K562 (cell line): ENCODE measurements around the gene POU2F3. TPM values are rescaled to one million over a fixed set of nuclear protein-coding genes. Genes with fewer than 3 reads are reported as not detected.

Experiments used
- ATAC-seq: fragments of 200-7000 bp; cut with Tn5 transposase; 3 replicates; pipeline ENCODE4 v1.9.1; 2020; ENCODE audit warnings: moderate library complexity
- BruUV-seq: library from RNA; stranded (reverse); fragments of 400-500 nt; replicated peaks from 2 replicates; lab custom pipeline; 2021; lab: Mats Ljungman, UMichigan
- CTCF ChIA-PET: fragments of 300-600 bp; formaldehyde crosslinking; extraction: SDS; loops from one replicate; lab custom pipeline; 2021; ENCODE audit warnings: low intra/inter-chr PET ratio; lab: Yijun Ruan, JAX
- POLR2A ChIA-PET: fragments of 300-600, 350-650 bp; sonication (Branson Sonifier 250); formaldehyde crosslinking; extraction: SDS; loops from one replicate; lab custom pipeline; 2021; ENCODE audit warnings: antibody characterized with exemption, inconsistent platforms; lab: Yijun Ruan, JAX
- DNase-seq, 4 experiments: peaks; one replicate each; pipeline versions ENCODE4 v3.0.0 to v3.0.0-alpha.2; 2011 to 2018; ENCODE audit warnings: low spot score in 3 of 4, mixed read lengths in 3 of 4; ENCODE audit errors: extremely low read depth in 1 of 4
- FAIRE-seq: peaks from 2 replicates; lab custom pipeline; 2011; peaks lifted over from hg19 to GRCh38; lab: Jason Lieb, UNC
- H2AFZ ChIP-seq: 2 replicates; pipeline ENCODE4 v1.6.0; 2011; ENCODE audit warnings: low read depth, low read length, control low read depth, inconsistent platforms
- H3K27ac ChIP-seq: fragments of 200-600 bp; 3 replicates; pipeline ENCODE4 v1.8.0; 2011; ENCODE audit warnings: low read depth, mild to moderate bottlenecking, control low read depth, inconsistent platforms, low read length, moderate library complexity, mixed read lengths; ENCODE audit errors: extremely low read depth
- H3K27me3 ChIP-seq, 2 experiments: fragments of 300-600 bp in 1 of 2; 2 replicates in 1 of 2; 3 replicates in 1 of 2; pipeline versions ENCODE4 v1.6.0 to v1.8.0; 2011; ENCODE audit warnings: inconsistent platforms in 2 of 2, low read length in 2 of 2, mild to moderate bottlenecking in 1 of 2, mixed read lengths in 1 of 2, moderate library complexity in 1 of 2; ENCODE audit not compliant: control insufficient read depth in 2 of 2, insufficient read depth in 2 of 2
- H3K36me3 ChIP-seq: fragments of 300-600 bp; 3 replicates; pipeline ENCODE4 v1.8.0; 2011; ENCODE audit warnings: mild to moderate bottlenecking, low read length, inconsistent platforms; ENCODE audit not compliant: control insufficient read depth, insufficient read depth
- H3K4me1 ChIP-seq, 2 experiments: fragments of 200-600 bp in 1 of 2; replicated peaks in 1 of 2; 2 replicates in 1 of 2; 3 replicates in 1 of 2; pipeline versions ENCODE4 v1.5.1 to v1.8.0; 2011; ENCODE audit warnings: inconsistent platforms in 2 of 2, low read length in 2 of 2, mild to moderate bottlenecking in 1 of 2, mixed read lengths in 1 of 2, moderate library complexity in 1 of 2; ENCODE audit not compliant: control insufficient read depth in 2 of 2, insufficient read depth in 2 of 2
- H3K4me2 ChIP-seq: 2 replicates; pipeline ENCODE4 v1.6.1; 2011; ENCODE audit warnings: low read length, control low read depth, inconsistent platforms, mixed read lengths; ENCODE audit not compliant: insufficient read depth
- H3K4me3 ChIP-seq: fragments of 200-600 bp; sonication (generic), shearing (Covaris generic); 2 replicates; pipeline ENCODE4 v1.5.1; 2016; ENCODE audit warnings: control low read depth, inconsistent platforms
- H3K79me2 ChIP-seq: fragments of 200-600 bp; 3 replicates; pipeline ENCODE4 v1.8.0; 2011; ENCODE audit warnings: low read length, inconsistent platforms; ENCODE audit not compliant: control insufficient read depth, insufficient read depth
- H3K9ac ChIP-seq, 2 experiments: 2 replicates each; pipeline versions ENCODE4 v1.6.0 to v1.6.1; 2011; ENCODE audit warnings: low read depth in 2 of 2, low read length in 2 of 2, control low read depth in 1 of 2, inconsistent platforms in 1 of 2, mild to moderate bottlenecking in 1 of 2, mixed read lengths in 1 of 2; ENCODE audit not compliant: insufficient read depth in 1 of 2
- H3K9me1 ChIP-seq: one replicate; pipeline ENCODE4 v1.6.0; 2011; ENCODE audit warnings: inconsistent platforms, mild to moderate bottlenecking, low read length, moderate library complexity; ENCODE audit not compliant: control insufficient read depth, insufficient read depth
- H3K9me3 ChIP-seq: replicated peaks from 2 replicates; pipeline ENCODE4 v1.5.1; 2011; ENCODE audit warnings: low read depth, low read length, inconsistent platforms; ENCODE audit not compliant: control insufficient read depth, insufficient read depth
- H4K20me1 ChIP-seq: replicated peaks from 2 replicates; pipeline ENCODE4 v1.6.1; 2011; ENCODE audit warnings: low read length, inconsistent platforms, mixed read lengths; ENCODE audit not compliant: control insufficient read depth, insufficient read depth
- CLOCK ChIP-seq: fragments of 250-450 bp; sonication (Bioruptor Pico); IDR thresholded peaks from 2 replicates; pipeline ENCODE4 v1.4.0; 2020; ENCODE audit warnings: mild to moderate bottlenecking, moderate library complexity, borderline replicate concordance
- NCOA6 ChIP-seq: fragments of 450-650 bp; IDR thresholded peaks from 2 replicates; pipeline ENCODE4 v1.6.1; 2017; ENCODE audit warnings: mild to moderate bottlenecking
- NRF1 ChIP-seq, 2 experiments: fragments of 450-650 bp; IDR thresholded peaks in 1 of 2; conservative IDR thresholded peaks in 1 of 2; 2 replicates each; pipeline ENCODE4 v1.6.1; 2014; ENCODE audit warnings: mild to moderate bottlenecking in 2 of 2
- SNRNP70 ChIP-seq: fragments of 200-400 bp; formaldehyde crosslinking; optimal IDR thresholded peaks from 2 replicates; pipeline ENCODE3; 2017; ENCODE audit warnings: low read depth, low read length
- TCF3 ChIP-seq: sonication (generic); formaldehyde crosslinking; IDR thresholded peaks from 2 replicates; pipeline ENCODE4 v1.4.0; 2020; ENCODE audit warnings: mild to moderate bottlenecking, missing genetic modification reagents
- TOE1 ChIP-seq, 2 experiments: fragments of 450-650 bp in 1 of 2; sonication (generic) in 1 of 2; formaldehyde crosslinking in 1 of 2; IDR thresholded peaks; 2 replicates each; pipeline versions ENCODE4 v1.7.1 to v1.8.0; 2016 to 2022; ENCODE audit warnings: borderline replicate concordance in 2 of 2, mild to moderate bottlenecking in 2 of 2, antibody characterized with exemption in 1 of 2, inconsistent platforms in 1 of 2, low read depth in 1 of 2, missing genetic modification reagents in 1 of 2, moderate library complexity in 1 of 2
- XRCC3 ChIP-seq: fragments of 450-650 bp; IDR thresholded peaks from 2 replicates; pipeline ENCODE4 v1.6.1; 2017; ENCODE audit warnings: mild to moderate bottlenecking, moderate library complexity
- WGBS: fragments of 100-300 bp; shearing (Covaris generic); methylation state at CpG from one replicate; pipeline ENCODE4 v1.1.6; 2016; ENCODE audit warnings: low coverage, mixed read lengths; ENCODE audit not compliant: insufficient coverage; ENCODE audit errors: missing lambda C conversion rate; 5-methylcytosine and 5-hydroxymethylcytosine counted together
- in situ Hi-C: fragments of 300-500 bp; cut with MboI; formaldehyde crosslinking; loops from 4 replicates; pipeline ENCODE4 v1.15.0; 2018; ENCODE audit warnings: inconsistent platforms, mixed read lengths
- intact Hi-C: fragments of 100-400 bp; cut with micrococcal nuclease; formaldehyde crosslinking; loops from 2 replicates; pipeline ENCODE4 v1.14.2; 2022
- polyA plus RNA-seq, 8 experiments: library from polyadenylated mRNA; depleted of rRNA in 4 of 8; stranded (reverse) in 5 of 8; unstranded in 3 of 8; fragments of >200 nt; fragmentation: Nextera tagmentation in 2 of 8; fragmentation: Illumina TruSeq in 1 of 8; extraction: Ambion mirVana in 2 of 8; extraction: Trizol in 1 of 8; gene quantifications; 2 replicates each; pipeline versions ENCODE4 v1.2.1 to v1.2.3, GENCODE V29; 2011 to 2014; ENCODE audit warnings: inconsistent platforms in 1 of 8, missing spikeins in 1 of 8
- total RNA-seq, 7 experiments: library from RNA; depleted of rRNA in 6 of 7; stranded (reverse); fragments of >200 nt in 6 of 7; fragmentation: Illumina TruSeq in 2 of 7; extraction: Trizol in 2 of 7; gene quantifications; 2 replicates each; pipeline versions ENCODE4 v1.2.1 to v1.2.3, GENCODE V29; 2011 to 2021; ENCODE audit warnings: low replicate concordance in 1 of 7
- TF ChIP-seq, protein P1 (sequence below): sonication (generic); formaldehyde crosslinking; IDR thresholded peaks from 2 replicates; pipeline ENCODE4 v1.8.0; 2022; ENCODE audit warnings: mild to moderate bottlenecking, missing genetic modification reagents

The POU2F3 gene
- total and polyA plus RNA-seq, 9 of the 15 experiments (the other 6 are each of a cell fraction or from before 2014, with no cell fraction given), result not detected

- no peak for TF ChIP-seq TCF3 (CRISPR knock-in tag)
- TF ChIP-seq XRCC3, result no peak
- no peak for TF ChIP-seq CLOCK (CRISPR knock-in tag)
- no peak for TF ChIP-seq SNRNP70
Measured at GRCh38 chr11:120210626-120211521, 29.1 kb upstream of the POU2F3 start, which contains the start of gene OAF (continued).

DNA sequence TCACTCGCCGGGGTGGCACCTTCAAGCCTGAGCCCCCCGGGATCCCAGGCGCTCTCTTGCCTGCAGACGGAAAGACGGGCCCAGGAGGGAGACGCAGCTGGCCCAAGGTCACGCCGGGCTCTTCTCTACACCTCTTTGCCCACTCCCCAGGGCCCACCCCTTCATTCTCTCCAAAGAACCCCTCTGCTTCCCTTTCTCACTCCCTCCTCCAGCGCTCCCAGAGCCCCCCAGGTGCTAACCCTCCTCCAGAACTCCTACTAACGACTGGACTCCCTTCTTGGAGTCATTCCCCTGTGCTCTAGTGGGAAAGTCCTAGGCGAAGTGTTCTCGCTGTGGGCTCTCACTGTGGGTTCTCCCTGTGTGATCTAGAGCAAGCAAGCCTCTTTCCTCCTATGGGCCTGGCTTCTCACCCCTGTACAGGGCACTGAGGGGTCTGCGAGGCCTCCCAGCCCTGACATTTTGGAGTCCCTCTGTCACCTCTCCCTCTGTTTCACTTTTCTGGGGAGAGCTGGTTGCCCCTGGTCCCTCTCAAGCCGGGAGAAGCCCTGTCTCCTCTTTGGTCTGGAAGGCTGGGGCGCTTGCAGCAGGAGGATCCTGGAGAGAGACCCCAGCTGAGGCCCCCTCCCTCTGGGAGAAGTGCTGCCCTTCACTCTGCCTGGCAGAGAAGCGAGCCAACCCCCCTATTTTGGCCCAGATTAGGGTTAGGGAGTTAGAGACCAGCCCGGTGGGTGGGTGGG, 28.2 kb upstream of the POU2F3 start:
- H3K27me3 ChIP-seq, result peaks cover 0 to 8% of the 10 kb centered on the region in 2 experiments; a peak in 2 of 5 replicates
- peak in 2 of 4 experiments; percentile 18 to 31 for DNase-seq
- H3K9me3 ChIP-seq, result no peaks in the 10 kb centered on the region
- peak overlapping the region; percentile 63 for H3K4me2 ChIP-seq
- peaks cover 19 to 28% of the 10 kb centered on the region in 2 experiments; a peak in 4 of 5 replicates for H3K4me1 ChIP-seq
- no TSS peak for BruUV-seq
- ATAC-seq, result peak; percentile 9
- H3K9ac ChIP-seq, result peak overlapping the region; percentile 64 to 93
- WGBS, result 7% methylated on average over 13 of the region's 18 CpGs
- peaks cover under 1% of the 10 kb centered on the region; the same call in 1 of the 2 replicates for H4K20me1 ChIP-seq
- H3K9me1 ChIP-seq, result no peaks in the 10 kb centered on the region
- peak overlapping the region; percentile 58 for H3K4me3 ChIP-seq
- FAIRE-seq, result no peak
- H3K36me3 ChIP-seq, result 0 out of 3 replicates have a peak, but pooled peaks cover 3% of the 10 kb centered on the region
- in situ Hi-C loops, result no loop called here
- peaks cover 4% of the 10 kb centered on the region; the same call in 1 of the 3 replicates for H3K79me2 ChIP-seq
- intact Hi-C loops, result loop anchor here (10.0 kb wide), 1 partner anchor 857 kb away; no protein-coding TSS in a partner anchor
- peak; percentile 64 for TF ChIP-seq NCOA6
- TF ChIP-seq, protein P1, sequence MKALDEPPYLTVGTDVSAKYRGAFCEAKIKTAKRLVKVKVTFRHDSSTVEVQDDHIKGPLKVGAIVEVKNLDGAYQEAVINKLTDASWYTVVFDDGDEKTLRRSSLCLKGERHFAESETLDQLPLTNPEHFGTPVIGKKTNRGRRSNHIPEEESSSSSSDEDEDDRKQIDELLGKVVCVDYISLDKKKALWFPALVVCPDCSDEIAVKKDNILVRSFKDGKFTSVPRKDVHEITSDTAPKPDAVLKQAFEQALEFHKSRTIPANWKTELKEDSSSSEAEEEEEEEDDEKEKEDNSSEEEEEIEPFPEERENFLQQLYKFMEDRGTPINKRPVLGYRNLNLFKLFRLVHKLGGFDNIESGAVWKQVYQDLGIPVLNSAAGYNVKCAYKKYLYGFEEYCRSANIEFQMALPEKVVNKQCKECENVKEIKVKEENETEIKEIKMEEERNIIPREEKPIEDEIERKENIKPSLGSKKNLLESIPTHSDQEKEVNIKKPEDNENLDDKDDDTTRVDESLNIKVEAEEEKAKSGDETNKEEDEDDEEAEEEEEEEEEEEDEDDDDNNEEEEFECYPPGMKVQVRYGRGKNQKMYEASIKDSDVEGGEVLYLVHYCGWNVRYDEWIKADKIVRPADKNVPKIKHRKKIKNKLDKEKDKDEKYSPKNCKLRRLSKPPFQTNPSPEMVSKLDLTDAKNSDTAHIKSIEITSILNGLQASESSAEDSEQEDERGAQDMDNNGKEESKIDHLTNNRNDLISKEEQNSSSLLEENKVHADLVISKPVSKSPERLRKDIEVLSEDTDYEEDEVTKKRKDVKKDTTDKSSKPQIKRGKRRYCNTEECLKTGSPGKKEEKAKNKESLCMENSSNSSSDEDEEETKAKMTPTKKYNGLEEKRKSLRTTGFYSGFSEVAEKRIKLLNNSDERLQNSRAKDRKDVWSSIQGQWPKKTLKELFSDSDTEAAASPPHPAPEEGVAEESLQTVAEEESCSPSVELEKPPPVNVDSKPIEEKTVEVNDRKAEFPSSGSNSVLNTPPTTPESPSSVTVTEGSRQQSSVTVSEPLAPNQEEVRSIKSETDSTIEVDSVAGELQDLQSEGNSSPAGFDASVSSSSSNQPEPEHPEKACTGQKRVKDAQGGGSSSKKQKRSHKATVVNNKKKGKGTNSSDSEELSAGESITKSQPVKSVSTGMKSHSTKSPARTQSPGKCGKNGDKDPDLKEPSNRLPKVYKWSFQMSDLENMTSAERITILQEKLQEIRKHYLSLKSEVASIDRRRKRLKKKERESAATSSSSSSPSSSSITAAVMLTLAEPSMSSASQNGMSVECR (CRISPR knock-in tag), result 0 out of 2 replicates have a peak, but pooled peaks have one; percentile 16
- TF ChIP-seq NRF1 (conservative IDR thresholded peaks at IDR 0.05 in 1 of 2, IDR thresholded peaks at IDR 0.05 in 1 of 2), result peak; percentile 41 to 48; a peak in 2 of 4 replicates
- no peak for TF ChIP-seq TOE1 (IDR thresholded peaks at IDR 0.05; ENCODE audit: borderline replicate concordance)
- no peak for TF ChIP-seq TOE1 (CRISPR knock-in tag; IDR thresholded peaks at IDR 0.05; ENCODE audit: borderline replicate concordance, low read depth)
- H3K27ac ChIP-seq, result peak overlapping the region; percentile 70
- ChIA-PET CTCF (no interaction called here), POLR2A (interaction anchor here (1.1 kb wide), 1 partner anchor 18 kb away, joined by 8 read pairs; no protein-coding TSS in a partner anchor)
- peak overlapping the region; percentile 90 for H2AFZ ChIP-seq
